Measurements from ENCODE around the gene C1orf116. TPM values are rescaled to one million over a fixed set of nuclear protein-coding genes. Genes with fewer than 3 reads are reported as not detected.

C1orf116 gene
- total and polyA plus RNA-seq, 8 donors, result 17.1 to 91.7 (median 41.3) TPM

DNA sequence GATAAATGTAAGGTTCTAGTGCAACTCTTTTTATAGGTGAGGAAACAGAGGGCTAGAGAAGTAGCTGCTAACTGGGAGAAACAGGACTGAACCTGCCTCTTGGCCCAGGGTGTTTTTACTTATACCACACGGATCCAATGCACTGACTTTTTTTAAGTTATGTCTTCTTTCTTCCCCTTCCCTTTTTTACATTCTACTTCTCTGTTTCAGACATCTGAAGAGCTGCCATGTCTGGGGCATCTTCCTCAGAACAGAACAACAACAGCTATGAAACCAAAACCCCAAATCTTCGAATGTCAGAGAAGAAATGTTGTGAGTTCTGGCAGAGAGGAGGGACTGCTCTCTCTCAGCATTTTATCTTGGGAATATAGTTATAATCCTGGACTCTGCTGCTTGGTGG lies 21.9 kb upstream of the C1orf116 start:
- H3K4me1 ChIP-seq, result peaks cover 22 to 58% (median 34%) of the 10 kb centered on the region in 4 donors
- peak overlapping the region in 2 of 4 donors; percentile 58 to 61 for H3K4me3 ChIP-seq
- 39 to 50% (median 44%) methylated on average over 2 of the region's 2 CpGs for WGBS, 5 donors
- no peak for DNase-seq
- no peaks in the 10 kb centered on the region for H3K9me3 ChIP-seq
- peak overlapping the region in 4 of 5 donors; percentile 91 to 97 (median 96) for H3K27ac ChIP-seq
- no peaks in the 10 kb centered on the region for H3K27me3 ChIP-seq
- intact Hi-C loops (cut with DNase I; ENCODE audit: low total_unique reads), result no loop called here
- TF ChIP-seq POLR2A (IDR thresholded peaks at IDR 0.05) (no peak), POLR2AphosphoS5 (IDR thresholded peaks at IDR 0.05) (no peak), EP300 (IDR thresholded peaks at IDR 0.05) (no peak)
- TF ChIP-seq, protein P1, sequence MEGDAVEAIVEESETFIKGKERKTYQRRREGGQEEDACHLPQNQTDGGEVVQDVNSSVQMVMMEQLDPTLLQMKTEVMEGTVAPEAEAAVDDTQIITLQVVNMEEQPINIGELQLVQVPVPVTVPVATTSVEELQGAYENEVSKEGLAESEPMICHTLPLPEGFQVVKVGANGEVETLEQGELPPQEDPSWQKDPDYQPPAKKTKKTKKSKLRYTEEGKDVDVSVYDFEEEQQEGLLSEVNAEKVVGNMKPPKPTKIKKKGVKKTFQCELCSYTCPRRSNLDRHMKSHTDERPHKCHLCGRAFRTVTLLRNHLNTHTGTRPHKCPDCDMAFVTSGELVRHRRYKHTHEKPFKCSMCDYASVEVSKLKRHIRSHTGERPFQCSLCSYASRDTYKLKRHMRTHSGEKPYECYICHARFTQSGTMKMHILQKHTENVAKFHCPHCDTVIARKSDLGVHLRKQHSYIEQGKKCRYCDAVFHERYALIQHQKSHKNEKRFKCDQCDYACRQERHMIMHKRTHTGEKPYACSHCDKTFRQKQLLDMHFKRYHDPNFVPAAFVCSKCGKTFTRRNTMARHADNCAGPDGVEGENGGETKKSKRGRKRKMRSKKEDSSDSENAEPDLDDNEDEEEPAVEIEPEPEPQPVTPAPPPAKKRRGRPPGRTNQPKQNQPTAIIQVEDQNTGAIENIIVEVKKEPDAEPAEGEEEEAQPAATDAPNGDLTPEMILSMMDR (IDR thresholded peaks at IDR 0.05), result no peak
- H3K36me3 ChIP-seq, result peaks cover 0 to 5% (median 3%) of the 10 kb centered on the region in 4 donors

DNA sequence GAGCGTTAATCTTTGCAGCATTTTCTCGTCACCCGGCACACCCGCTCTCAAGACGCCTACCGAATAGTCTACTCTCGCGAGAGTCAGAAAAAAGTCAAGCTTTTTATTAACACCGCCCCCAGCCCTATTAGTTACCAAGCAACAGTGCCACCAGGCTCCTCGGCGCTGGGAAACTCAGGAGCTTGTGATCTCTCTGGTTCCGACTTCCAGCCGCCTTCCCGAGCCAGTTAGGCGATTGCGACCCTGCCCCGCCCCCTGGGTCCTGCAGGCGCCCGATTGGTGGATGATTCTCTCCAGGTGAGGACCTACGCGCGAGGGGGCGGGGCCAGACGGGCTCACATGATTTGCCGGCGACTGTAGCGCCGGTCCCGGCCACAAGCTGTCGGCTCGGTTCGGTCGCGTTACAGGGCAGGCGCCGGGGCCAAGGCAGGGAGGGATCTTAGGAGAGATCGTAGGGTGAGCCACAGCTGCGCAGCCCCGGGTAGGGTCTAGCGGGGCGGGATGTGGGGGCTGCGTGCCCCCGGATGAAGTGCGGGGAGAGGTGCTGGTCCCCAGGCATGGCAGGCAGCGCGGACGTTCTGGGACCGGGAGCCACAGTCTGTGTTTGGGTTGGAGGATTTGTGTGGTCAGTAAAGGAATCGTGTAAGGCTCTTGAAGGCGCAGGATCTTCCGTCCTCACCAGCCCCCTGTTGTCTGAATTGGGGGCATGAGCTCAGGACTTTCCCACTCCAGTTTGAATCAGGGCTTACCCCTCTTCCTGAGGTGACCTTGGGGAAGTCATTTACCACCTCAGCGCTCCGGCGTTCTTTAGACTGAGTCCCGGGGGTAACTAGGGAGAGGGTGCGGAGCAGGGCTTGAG lies 20.6 kb upstream of the C1orf116 start, which contains the start of gene PFKFB2:
TSS of gene PFKFB2 (plus strand) at position 365 of the 859 bp plus-strand sequence. CDS start 1,443 bp downstream, outside the sequence.
- 2 to 3% (median 2%) methylated on average over 54 to 56 of the region's 56 CpGs for WGBS, 5 donors
- H3K36me3 ChIP-seq, result peaks cover 12 to 19% (median 16%) of the 10 kb centered on the region in 4 donors
- peak within 1 kb of the TSS; percentile 58 to 69 (median 62) for H3K4me3 ChIP-seq
- TF ChIP-seq POLR2A (IDR thresholded peaks at IDR 0.05) (peak in 2 of 4 donors; percentile 85 to 97), EP300 (IDR thresholded peaks at IDR 0.05) (no peak), POLR2AphosphoS5 (IDR thresholded peaks at IDR 0.05) (peak; percentile 82 to 98 (median 97))
- TF ChIP-seq, protein P1 (IDR thresholded peaks at IDR 0.05), result peak in 5 of 7 experiments; percentile 18 to 48 (median 37)
- no peaks in the 10 kb centered on the region for H3K9me3 ChIP-seq
- peak within 1 kb of the TSS; percentile 86 to 97 (median 96) for H3K27ac ChIP-seq
- intact Hi-C loops (cut with DNase I; ENCODE audit: low total_unique reads), result no loop called here
- peaks cover 29 to 66% (median 42%) of the 10 kb centered on the region in 4 donors for H3K4me1 ChIP-seq
- no peaks in the 10 kb centered on the region for H3K27me3 ChIP-seq
- DNase-seq, result peak; percentile 99 to 100

DNA sequence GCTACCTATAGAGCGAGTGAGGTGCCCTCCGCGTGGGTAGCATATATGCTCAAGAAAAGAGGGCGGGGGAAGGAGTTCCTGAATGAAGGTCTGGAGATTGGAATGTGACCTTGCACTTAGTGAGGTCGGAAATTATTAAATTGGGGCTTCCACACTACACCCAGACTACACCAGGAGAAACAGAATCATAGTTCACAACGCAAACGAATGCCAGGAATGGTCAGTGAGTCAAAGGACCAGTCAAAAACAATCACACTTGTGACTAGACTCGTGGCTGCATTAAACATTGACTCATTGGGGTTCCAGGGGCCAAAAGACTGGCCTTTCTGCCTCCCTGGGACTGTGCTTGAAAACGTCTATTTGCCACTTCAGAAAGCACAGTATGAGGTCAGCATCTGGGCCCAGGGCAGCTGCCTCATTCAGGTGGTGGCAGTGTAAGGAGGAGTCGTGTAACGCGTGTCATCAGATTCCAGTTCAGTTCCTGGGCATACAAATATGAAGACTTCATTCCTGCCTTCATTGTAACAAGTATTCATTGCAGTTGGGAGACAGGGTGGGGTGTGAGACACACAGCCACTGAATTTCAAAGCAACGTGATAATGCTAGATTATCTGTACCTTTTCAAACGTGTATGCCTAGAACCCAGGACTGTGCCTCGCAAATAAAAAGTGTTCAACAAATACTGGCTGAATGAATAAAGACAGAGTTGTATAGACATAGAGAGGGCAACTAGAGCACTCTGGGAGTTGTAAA lies 18.8 kb upstream of the C1orf116 start, which contains the start of gene YOD1:
TSS of gene YOD1 (minus strand) at position 18 of the 753 bp plus-strand sequence. CDS start 178 bp downstream, outside the sequence.
- Histone ChIP-seq H3K36me3 (peaks cover 13 to 21% (median 21%) of the 10 kb centered on the region in 4 donors), H3K9me3 (no peaks in the 10 kb centered on the region), H3K4me3 (peak within 1 kb of the TSS; percentile 77 to 91 (median 82)), H3K4me1 (peaks cover 35 to 84% (median 58%) of the 10 kb centered on the region in 4 donors), H3K27ac (peak within 1 kb of the TSS; percentile 91 to 97 (median 96)), H3K27me3 (no peaks in the 10 kb centered on the region)
- intact Hi-C loops (cut with DNase I; ENCODE audit: low total_unique reads), result no loop called here
- DNase-seq, result peak in 1 of 2 donors; percentile 56
- WGBS, 5 donors, result 19 to 35% (median 29%) methylated on average over 15 of the region's 15 CpGs
- TF ChIP-seq, protein P1 (IDR thresholded peaks at IDR 0.05), result no peak
- no peak for TF ChIP-seq EP300 (IDR thresholded peaks at IDR 0.05)
- peak in 2 of 3 donors; percentile 51 to 55 for TF ChIP-seq POLR2AphosphoS5 (IDR thresholded peaks at IDR 0.05)
- TF ChIP-seq POLR2A (IDR thresholded peaks at IDR 0.05), result no peak

All from stomach (tissue), 9 donors.